Measurements from ENCODE around the gene SNX27. TPM values are rescaled to one million over a fixed set of nuclear protein-coding genes. Genes with fewer than 3 reads are reported as not detected.

The SNX27 gene
- polyA plus RNA-seq, 4 donors: 4.3 to 19.2 (median 7.0) TPM

- peaks cover 3 to 82% (median 20%) of the 10 kb centered on the region in 3 donors for H3K36me3 ChIP-seq (ENCODE audit: control insufficient read depth in 3 of 3, insufficient read depth in 2 of 3, low read depth in 1 of 3, low read length in 3 of 3)
- no peaks in the 10 kb centered on the region for H3K9me3 ChIP-seq (ENCODE audit: control insufficient read depth in 2 of 2, insufficient read depth in 1 of 2, low read depth in 1 of 2, low read length in 1 of 2)
- DNase-seq (no peak), FAIRE-seq (no peak)
- 77 to 94% (median 88%) methylated on average over 2 of the region's 2 CpGs for WGBS, 3 donors
- H3K4me1 ChIP-seq (ENCODE audit: control insufficient read depth in 3 of 3, insufficient read depth in 2 of 3, low read depth in 1 of 3, low read length in 2 of 3): no peaks in the 10 kb centered on the region
- no peak overlapping the region for H3K27ac ChIP-seq (ENCODE audit: low read depth in 1 of 3, low read length in 2 of 3)
- no peak overlapping the region for H3K4me3 ChIP-seq (ENCODE audit: low read depth in 1 of 3, low read length in 3 of 3)
- no peaks in the 10 kb centered on the region for H3K27me3 ChIP-seq (ENCODE audit: control insufficient read depth in 3 of 3, insufficient read depth in 3 of 3, low read length in 3 of 3)
Observed at GRCh38 chr1:151577173-151577572, 34.7 kb upstream of the SNX27 start.

DNA sequence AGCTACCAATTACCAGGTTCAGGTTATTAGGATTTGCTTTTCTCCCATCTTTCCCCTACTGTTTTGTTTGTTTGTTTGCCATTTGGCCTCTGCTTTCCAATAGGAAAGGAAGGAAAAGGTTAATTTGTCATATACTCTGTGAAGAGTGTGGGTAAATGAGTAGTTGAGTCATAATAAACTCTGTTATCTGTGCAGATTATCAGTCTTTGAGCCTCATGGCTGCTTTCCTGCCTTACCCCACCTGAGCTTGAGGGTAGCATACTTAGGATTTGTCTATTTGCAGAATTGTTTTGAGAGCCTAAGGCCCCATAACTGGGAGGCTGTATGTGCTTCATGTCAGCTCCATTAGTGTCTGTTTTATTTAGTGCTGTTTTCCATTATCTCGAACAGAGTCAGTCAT is 32.9 kb upstream of the SNX27 start:
- Histone ChIP-seq H3K27ac (ENCODE audit: low read depth in 1 of 3, low read length in 2 of 3) (no peak overlapping the region), H3K4me3 (ENCODE audit: low read depth in 1 of 3, low read length in 3 of 3) (no peak overlapping the region), H3K9me3 (ENCODE audit: control insufficient read depth in 2 of 2, insufficient read depth in 1 of 2, low read depth in 1 of 2, low read length in 1 of 2) (no peaks in the 10 kb centered on the region), H3K27me3 (ENCODE audit: control insufficient read depth in 3 of 3, insufficient read depth in 3 of 3, low read length in 3 of 3) (no peaks in the 10 kb centered on the region), H3K4me1 (ENCODE audit: control insufficient read depth in 3 of 3, insufficient read depth in 2 of 3, low read depth in 1 of 3, low read length in 2 of 3) (no peaks in the 10 kb centered on the region), H3K36me3 (ENCODE audit: control insufficient read depth in 3 of 3, insufficient read depth in 2 of 3, low read depth in 1 of 3, low read length in 3 of 3) (peaks cover 3 to 75% (median 20%) of the 10 kb centered on the region in 3 donors)
- WGBS, 3 donors: 86 to 97% (median 92%) methylated on average over 1 of the region's 1 CpG
- DNase-seq (no peak), FAIRE-seq (no peak)

GRCh38 chr1:151579436-151580225 is 32.2 kb upstream of the SNX27 start:
- no peak for DNase-seq
- H3K9me3 ChIP-seq (ENCODE audit: control insufficient read depth in 2 of 2, insufficient read depth in 1 of 2, low read depth in 1 of 2, low read length in 1 of 2): no peaks in the 10 kb centered on the region
- no peak overlapping the region for H3K27ac ChIP-seq (ENCODE audit: low read depth in 1 of 3, low read length in 2 of 3)
- 79 to 88% (median 86%) methylated on average over 8 of the region's 8 CpGs for WGBS, 3 donors
- H3K27me3 ChIP-seq (ENCODE audit: control insufficient read depth in 3 of 3, insufficient read depth in 3 of 3, low read length in 3 of 3): no peaks in the 10 kb centered on the region
- H3K36me3 ChIP-seq (ENCODE audit: control insufficient read depth in 3 of 3, insufficient read depth in 2 of 3, low read depth in 1 of 3, low read length in 3 of 3): peaks cover 3 to 74% (median 20%) of the 10 kb centered on the region in 3 donors
- H3K4me1 ChIP-seq (ENCODE audit: control insufficient read depth in 3 of 3, insufficient read depth in 2 of 3, low read depth in 1 of 3, low read length in 2 of 3): peaks cover 0 to 4% (median 0%) of the 10 kb centered on the region in 3 donors
- H3K4me3 ChIP-seq (ENCODE audit: low read depth in 1 of 3, low read length in 3 of 3): no peak overlapping the region
- FAIRE-seq: no peak

GRCh38 chr1:151581451-151581850 is 30.4 kb upstream of the SNX27 start:
- WGBS, 3 donors: 75 to 89% (median 87%) methylated on average over 5 of the region's 5 CpGs
- H3K4me1 ChIP-seq (ENCODE audit: control insufficient read depth in 3 of 3, insufficient read depth in 2 of 3, low read depth in 1 of 3, low read length in 2 of 3): peaks cover 0 to 19% (median 0%) of the 10 kb centered on the region in 3 donors
- no peak for FAIRE-seq
- no peaks in the 10 kb centered on the region for H3K9me3 ChIP-seq (ENCODE audit: control insufficient read depth in 2 of 2, insufficient read depth in 1 of 2, low read depth in 1 of 2, low read length in 1 of 2)
- peaks cover 0 to 64% (median 17%) of the 10 kb centered on the region in 3 donors for H3K36me3 ChIP-seq (ENCODE audit: control insufficient read depth in 3 of 3, insufficient read depth in 2 of 3, low read depth in 1 of 3, low read length in 3 of 3)
- no peak overlapping the region for H3K4me3 ChIP-seq (ENCODE audit: low read depth in 1 of 3, low read length in 3 of 3)
- H3K27ac ChIP-seq (ENCODE audit: low read depth in 1 of 3, low read length in 2 of 3): no peak overlapping the region
- no peak for DNase-seq
- no peaks in the 10 kb centered on the region for H3K27me3 ChIP-seq (ENCODE audit: control insufficient read depth in 3 of 3, insufficient read depth in 3 of 3, low read length in 3 of 3)

GRCh38 chr1:151581921-151582320 is 29.9 kb upstream of the SNX27 start:
- 54 to 80% (median 79%) methylated on average over 1 of the region's 1 CpG for WGBS, 3 donors
- Histone ChIP-seq H3K27ac (ENCODE audit: low read depth in 1 of 3, low read length in 2 of 3) (no peak overlapping the region), H3K9me3 (ENCODE audit: control insufficient read depth in 2 of 2, insufficient read depth in 1 of 2, low read depth in 1 of 2, low read length in 1 of 2) (no peaks in the 10 kb centered on the region), H3K4me3 (ENCODE audit: low read depth in 1 of 3, low read length in 3 of 3) (no peak overlapping the region), H3K4me1 (ENCODE audit: control insufficient read depth in 3 of 3, insufficient read depth in 2 of 3, low read depth in 1 of 3, low read length in 2 of 3) (peaks cover 0 to 21% (median 0%) of the 10 kb centered on the region in 3 donors), H3K27me3 (ENCODE audit: control insufficient read depth in 3 of 3, insufficient read depth in 3 of 3, low read length in 3 of 3) (no peaks in the 10 kb centered on the region), H3K36me3 (ENCODE audit: control insufficient read depth in 3 of 3, insufficient read depth in 2 of 3, low read depth in 1 of 3, low read length in 3 of 3) (peaks cover 0 to 59% (median 17%) of the 10 kb centered on the region in 3 donors)
- DNase-seq (no peak), FAIRE-seq (no peak)

DNA sequence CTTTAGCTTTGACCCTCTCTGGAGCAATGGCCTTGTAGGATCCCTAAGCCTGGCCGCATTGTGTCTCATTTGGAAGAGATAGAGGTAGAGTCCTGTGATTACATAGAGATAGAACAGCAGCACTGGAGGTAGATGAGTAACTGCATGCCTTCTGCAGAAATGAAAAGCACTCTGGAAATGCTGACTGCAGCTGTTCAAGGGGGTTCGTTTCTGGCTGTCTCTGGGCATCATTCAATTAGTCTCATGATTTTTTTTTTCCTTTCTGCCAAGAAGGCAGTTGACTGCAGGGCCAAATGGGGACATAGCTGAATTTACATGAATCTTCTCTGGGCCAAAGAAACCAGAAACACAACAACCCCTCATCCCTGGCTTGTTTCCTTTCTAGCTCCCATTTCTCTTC is 28.1 kb upstream of the SNX27 start:
- Histone ChIP-seq H3K9me3 (ENCODE audit: control insufficient read depth in 2 of 2, insufficient read depth in 1 of 2, low read depth in 1 of 2, low read length in 1 of 2) (no peaks in the 10 kb centered on the region), H3K36me3 (ENCODE audit: control insufficient read depth in 3 of 3, insufficient read depth in 2 of 3, low read depth in 1 of 3, low read length in 3 of 3) (peaks cover 0 to 45% (median 12%) of the 10 kb centered on the region in 3 donors), H3K4me3 (ENCODE audit: low read depth in 1 of 3, low read length in 3 of 3) (no peak overlapping the region), H3K27ac (ENCODE audit: low read depth in 1 of 3, low read length in 2 of 3) (no peak overlapping the region), H3K4me1 (ENCODE audit: control insufficient read depth in 3 of 3, insufficient read depth in 2 of 3, low read depth in 1 of 3, low read length in 2 of 3) (peaks cover 0 to 21% (median 0%) of the 10 kb centered on the region in 3 donors), H3K27me3 (ENCODE audit: control insufficient read depth in 3 of 3, insufficient read depth in 3 of 3, low read length in 3 of 3) (no peaks in the 10 kb centered on the region)
- 64 to 66% (median 64%) methylated on average over 2 of the region's 2 CpGs for WGBS, 3 donors
- DNase-seq (no peak), FAIRE-seq (no peak)

- 42 to 61% (median 53%) methylated on average over 6 of the region's 6 CpGs for WGBS, 3 donors
- Histone ChIP-seq H3K4me3 (ENCODE audit: low read depth in 1 of 3, low read length in 3 of 3) (no peak overlapping the region), H3K4me1 (ENCODE audit: control insufficient read depth in 3 of 3, insufficient read depth in 2 of 3, low read depth in 1 of 3, low read length in 2 of 3) (peaks cover 0 to 21% (median 0%) of the 10 kb centered on the region in 3 donors), H3K27ac (ENCODE audit: low read depth in 1 of 3, low read length in 2 of 3) (peak overlapping the region in 1 of 3 donors; percentile 91), H3K9me3 (ENCODE audit: control insufficient read depth in 2 of 2, insufficient read depth in 1 of 2, low read depth in 1 of 2, low read length in 1 of 2) (no peaks in the 10 kb centered on the region), H3K27me3 (ENCODE audit: control insufficient read depth in 3 of 3, insufficient read depth in 3 of 3, low read length in 3 of 3) (no peaks in the 10 kb centered on the region), H3K36me3 (ENCODE audit: control insufficient read depth in 3 of 3, insufficient read depth in 2 of 3, low read depth in 1 of 3, low read length in 3 of 3) (peaks cover 0 to 43% (median 8%) of the 10 kb centered on the region in 3 donors)
- peak in 1 of 2 donors; percentile 62 for DNase-seq
- FAIRE-seq: no peak
Observed at GRCh38 chr1:151584278-151584677, 27.6 kb upstream of the SNX27 start.

GRCh38 chr1:151584780-151585179 is 27.1 kb upstream of the SNX27 start:
- peaks cover 0 to 21% (median 0%) of the 10 kb centered on the region in 3 donors for H3K4me1 ChIP-seq (ENCODE audit: control insufficient read depth in 3 of 3, insufficient read depth in 2 of 3, low read depth in 1 of 3, low read length in 2 of 3)
- no peak for FAIRE-seq
- no peaks in the 10 kb centered on the region for H3K9me3 ChIP-seq (ENCODE audit: control insufficient read depth in 2 of 2, insufficient read depth in 1 of 2, low read depth in 1 of 2, low read length in 1 of 2)
- H3K27ac ChIP-seq (ENCODE audit: low read depth in 1 of 3, low read length in 2 of 3): peak overlapping the region in 1 of 3 donors; percentile 91
- H3K36me3 ChIP-seq (ENCODE audit: control insufficient read depth in 3 of 3, insufficient read depth in 2 of 3, low read depth in 1 of 3, low read length in 3 of 3): peaks cover 0 to 38% (median 5%) of the 10 kb centered on the region in 3 donors
- DNase-seq: no peak
- H3K27me3 ChIP-seq (ENCODE audit: control insufficient read depth in 3 of 3, insufficient read depth in 3 of 3, low read length in 3 of 3): no peaks in the 10 kb centered on the region
- 77 to 88% (median 80%) methylated on average over 7 of the region's 7 CpGs for WGBS, 3 donors
- no peak overlapping the region for H3K4me3 ChIP-seq (ENCODE audit: low read depth in 1 of 3, low read length in 3 of 3)

Measured in small intestine (tissue), 7 donors.